GM12865 (cell line): ENCODE results near the gene KATNA1.
"Not testable (repeated sequence)": the region's sequence is repeated elsewhere in the genome, so short reads cannot be mapped to it uniquely, and the experiment has no call there.

Experiments
- DNase-seq: peaks from one replicate; pipeline ENCODE4 v3.0.0; 2010; ENCODE audit warnings: low read depth
- H3K4me3 ChIP-seq: 2 replicates; pipeline ENCODE4 v1.5.1; 2011; ENCODE audit warnings: mild to moderate bottlenecking, low read depth, low read length, control low read depth
- TF ChIP-seq, protein P1 (sequence below): IDR thresholded peaks from 2 replicates; pipeline ENCODE4 v1.5.1; 2011; ENCODE audit warnings: low read length, control low read depth, low read depth, inconsistent platforms; ENCODE audit not compliant: insufficient read depth; ENCODE audit errors: missing control alignments

The KATNA1 gene

DNA sequence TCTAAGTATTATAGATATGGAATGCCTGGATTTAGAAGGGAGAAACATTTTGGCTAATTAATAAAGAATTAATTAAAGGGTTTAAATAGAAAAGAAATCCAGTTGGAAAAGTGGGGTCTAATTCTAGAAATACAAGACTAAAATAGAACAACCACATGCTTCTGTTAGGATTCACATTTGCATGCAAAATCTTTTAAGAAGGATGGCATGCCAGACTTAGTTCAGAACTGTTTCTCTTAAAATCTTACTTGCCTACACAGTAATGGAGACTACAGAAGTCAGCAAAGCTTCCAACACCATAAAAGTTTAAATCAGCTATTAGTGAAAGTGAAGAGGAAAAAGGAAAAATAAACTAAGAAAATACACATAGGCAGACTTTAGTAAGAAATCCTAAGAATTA, 32.7 kb upstream of the KATNA1 start:
- TF ChIP-seq, protein P1, sequence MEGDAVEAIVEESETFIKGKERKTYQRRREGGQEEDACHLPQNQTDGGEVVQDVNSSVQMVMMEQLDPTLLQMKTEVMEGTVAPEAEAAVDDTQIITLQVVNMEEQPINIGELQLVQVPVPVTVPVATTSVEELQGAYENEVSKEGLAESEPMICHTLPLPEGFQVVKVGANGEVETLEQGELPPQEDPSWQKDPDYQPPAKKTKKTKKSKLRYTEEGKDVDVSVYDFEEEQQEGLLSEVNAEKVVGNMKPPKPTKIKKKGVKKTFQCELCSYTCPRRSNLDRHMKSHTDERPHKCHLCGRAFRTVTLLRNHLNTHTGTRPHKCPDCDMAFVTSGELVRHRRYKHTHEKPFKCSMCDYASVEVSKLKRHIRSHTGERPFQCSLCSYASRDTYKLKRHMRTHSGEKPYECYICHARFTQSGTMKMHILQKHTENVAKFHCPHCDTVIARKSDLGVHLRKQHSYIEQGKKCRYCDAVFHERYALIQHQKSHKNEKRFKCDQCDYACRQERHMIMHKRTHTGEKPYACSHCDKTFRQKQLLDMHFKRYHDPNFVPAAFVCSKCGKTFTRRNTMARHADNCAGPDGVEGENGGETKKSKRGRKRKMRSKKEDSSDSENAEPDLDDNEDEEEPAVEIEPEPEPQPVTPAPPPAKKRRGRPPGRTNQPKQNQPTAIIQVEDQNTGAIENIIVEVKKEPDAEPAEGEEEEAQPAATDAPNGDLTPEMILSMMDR: no peak
- DNase-seq: no peak
- no peak overlapping the region for H3K4me3 ChIP-seq

DNA sequence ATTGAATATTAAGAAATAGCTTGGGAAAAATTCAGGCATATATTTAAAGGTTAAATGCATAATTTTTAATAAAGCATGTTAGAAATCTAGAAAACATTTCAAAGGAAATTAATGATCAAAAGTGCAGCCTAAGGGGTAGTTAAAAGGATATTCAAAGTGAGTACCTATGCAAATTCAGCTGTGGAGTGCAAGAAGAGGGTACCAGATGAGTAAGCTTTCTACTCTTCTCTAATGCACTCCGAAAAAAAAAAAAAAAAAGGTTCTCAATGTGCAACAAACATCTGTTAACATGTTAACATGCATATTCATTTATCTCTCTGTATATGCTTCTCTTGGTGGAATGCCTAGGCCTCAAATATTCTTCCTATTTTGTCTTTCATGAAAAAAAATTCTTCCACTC, 32.0 kb upstream of the KATNA1 start:
- TF ChIP-seq, protein P1: no peak
- peak; percentile 9 for DNase-seq
- no peak overlapping the region for H3K4me3 ChIP-seq

DNA sequence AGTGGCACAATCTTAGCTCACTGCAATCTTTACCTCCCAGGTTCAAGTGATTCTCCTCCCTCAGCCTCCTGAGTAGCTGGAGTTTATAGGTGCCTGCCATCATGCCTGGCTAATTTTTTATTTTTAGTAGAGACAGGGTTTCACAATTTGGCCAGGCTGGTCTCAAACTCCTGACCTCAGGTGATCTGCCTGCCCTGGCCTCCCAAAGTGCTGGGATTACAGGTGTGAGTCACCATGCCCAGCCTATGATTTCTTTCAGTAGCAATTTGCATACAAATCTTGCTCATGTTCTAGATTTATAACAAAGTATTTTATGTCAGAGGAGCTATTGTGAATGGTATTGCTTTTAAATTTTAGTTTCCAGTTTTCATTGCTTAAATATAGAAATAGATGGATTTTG, 23.8 kb upstream of the KATNA1 start:
- not testable (repeated sequence) for DNase-seq

DNA sequence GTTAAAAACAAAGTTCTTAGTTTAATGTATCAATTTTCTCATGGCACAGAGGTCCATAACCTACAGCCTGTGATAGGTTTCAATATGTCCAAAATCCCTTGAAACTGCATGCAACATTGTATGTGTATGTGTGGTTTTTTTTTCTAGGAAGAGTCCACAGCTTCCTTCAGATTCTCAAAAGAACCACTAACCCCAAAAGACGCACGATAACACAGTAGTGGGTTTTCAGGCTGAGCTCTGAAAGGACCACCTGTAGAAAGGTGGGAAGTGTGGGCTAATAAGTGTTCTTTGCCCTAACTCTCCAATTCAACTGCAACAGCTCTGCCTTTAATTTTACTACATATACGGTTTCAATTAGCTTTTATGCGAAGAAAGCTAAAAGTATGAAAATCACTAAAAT, 11.5 kb upstream of the KATNA1 start:
- TF ChIP-seq, protein P1: no peak
- DNase-seq: no peak
- H3K4me3 ChIP-seq: no peak overlapping the region

More for the DNA sequence above, 23.8 kb upstream of the KATNA1 start:
- not testable (repeated sequence) for H3K4me3 ChIP-seq

DNA sequence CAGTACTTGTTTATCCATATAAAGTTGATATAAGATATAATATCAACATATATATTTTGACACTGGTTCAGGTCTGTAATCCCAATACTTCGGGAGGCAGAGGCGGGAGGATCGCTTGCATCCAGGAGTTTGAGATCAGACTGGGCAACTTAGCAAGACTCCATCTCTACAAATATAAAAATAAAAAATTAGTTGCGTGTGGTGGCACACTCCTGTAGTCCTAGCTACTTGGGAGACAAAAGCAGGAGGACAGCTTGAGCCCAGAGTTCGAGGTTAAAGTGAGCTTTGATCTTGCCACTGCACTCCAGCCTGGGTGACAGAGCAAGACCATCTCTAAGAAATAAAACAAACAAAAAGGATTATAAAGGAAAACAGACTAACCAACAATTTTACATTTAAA, 8.9 kb upstream of the KATNA1 start:
- no peak for DNase-seq
- TF ChIP-seq, protein P1: no peak
- H3K4me3 ChIP-seq: no peak overlapping the region

DNA sequence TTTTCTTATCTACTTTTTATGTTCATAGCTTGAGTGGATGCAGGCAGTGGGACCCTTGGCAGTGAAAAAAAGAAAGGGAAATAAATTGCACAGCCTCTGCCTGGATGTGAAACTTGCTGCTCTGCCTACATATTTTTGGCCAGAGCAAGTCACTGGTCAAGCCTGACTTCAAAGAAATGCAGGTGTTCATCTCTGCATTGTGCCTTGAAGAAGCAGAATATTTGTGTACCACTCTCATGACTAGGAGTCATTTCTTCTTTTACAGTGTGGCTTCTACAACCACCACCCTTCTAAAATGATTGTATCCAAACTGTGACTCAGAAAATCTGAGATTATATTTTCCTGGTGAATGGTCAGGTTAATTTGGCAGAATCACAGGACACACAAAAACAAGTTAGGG, 2.5 kb upstream of the KATNA1 start:
- H3K4me3 ChIP-seq: no peak overlapping the region
- TF ChIP-seq, protein P1: no peak
- peak; percentile 54 for DNase-seq

DNA sequence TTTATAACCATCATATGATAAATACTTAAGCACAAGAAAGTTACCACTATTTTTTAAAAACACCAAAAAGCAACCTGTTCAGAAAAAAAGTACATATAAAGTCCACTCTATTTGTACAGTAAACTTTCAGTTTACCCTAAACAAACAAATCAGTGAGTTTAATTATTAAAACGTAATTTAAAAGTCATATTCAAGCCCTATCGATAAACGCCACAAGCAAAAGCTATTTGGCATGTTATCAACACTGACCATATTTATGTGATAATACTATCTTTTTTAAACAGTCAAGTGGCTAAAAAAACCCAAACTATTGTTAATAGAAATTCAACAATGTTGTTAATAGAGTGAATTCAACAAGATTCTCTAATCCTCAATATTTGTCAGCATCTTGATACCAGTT, 1.9 kb downstream of the KATNA1 start:
- H3K4me3 ChIP-seq: no peak overlapping the region
- no peak for DNase-seq
- TF ChIP-seq, protein P1: no peak
